HL-60/S4 treated with phorbol 12-myristate 13-acetate at 8.2 ng/mL for 4 days and 3 days (cell line): ENCODE results near the gene GPR31.

Experiments
- in situ Hi-C: fragments of 300-500 bp; cut with MboI; formaldehyde crosslinking; loops from 2 replicates; pipeline ENCODE4 v1.15.0; 2022; ENCODE audit warnings: low sequenced_read_pairs

Gene GPR31

DNA sequence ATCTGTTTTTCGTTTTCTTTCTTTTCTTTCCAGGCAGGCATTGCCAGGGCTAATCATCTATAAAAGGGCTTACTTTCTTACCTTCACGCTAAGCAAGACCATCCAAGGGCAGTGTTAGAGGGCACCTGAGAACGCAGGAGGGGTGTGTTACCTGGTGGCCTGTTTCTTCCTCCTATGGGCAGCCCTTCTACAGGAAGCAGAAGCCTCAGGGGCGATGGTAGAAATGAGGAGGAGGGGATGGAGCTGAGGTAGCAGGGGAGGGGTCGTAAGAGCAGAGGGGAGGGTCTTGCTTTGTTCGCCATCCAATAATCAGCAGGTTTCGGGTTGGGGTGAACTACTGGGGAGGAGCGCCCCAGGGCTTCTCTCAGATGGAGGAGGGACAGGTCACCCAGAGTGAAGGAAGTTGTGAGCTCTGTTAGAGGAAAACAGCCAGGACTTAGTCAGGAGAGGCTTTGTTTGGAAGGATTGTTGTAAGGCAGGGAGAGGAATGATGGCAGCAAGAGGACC is 36.4 kb downstream of the GPR31 start:
- in situ Hi-C loops, result no loop called here

DNA sequence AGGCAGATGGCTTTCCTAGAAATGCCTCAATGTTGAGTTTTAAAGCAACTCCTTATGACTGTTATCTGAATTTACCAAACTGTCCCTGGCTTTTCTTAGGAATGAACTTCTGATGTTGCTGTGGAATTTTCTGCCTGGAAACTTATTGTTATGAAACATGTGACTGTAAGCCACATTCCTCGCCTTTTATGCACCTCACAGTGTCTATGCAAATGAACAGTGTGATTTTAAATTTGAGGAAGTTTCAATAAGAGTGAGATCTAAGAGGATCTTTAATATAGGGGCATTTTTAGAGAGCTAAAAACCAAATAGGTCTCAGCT is 37.2 kb downstream of the GPR31 start:
- in situ Hi-C loops, result no loop called here

DNA sequence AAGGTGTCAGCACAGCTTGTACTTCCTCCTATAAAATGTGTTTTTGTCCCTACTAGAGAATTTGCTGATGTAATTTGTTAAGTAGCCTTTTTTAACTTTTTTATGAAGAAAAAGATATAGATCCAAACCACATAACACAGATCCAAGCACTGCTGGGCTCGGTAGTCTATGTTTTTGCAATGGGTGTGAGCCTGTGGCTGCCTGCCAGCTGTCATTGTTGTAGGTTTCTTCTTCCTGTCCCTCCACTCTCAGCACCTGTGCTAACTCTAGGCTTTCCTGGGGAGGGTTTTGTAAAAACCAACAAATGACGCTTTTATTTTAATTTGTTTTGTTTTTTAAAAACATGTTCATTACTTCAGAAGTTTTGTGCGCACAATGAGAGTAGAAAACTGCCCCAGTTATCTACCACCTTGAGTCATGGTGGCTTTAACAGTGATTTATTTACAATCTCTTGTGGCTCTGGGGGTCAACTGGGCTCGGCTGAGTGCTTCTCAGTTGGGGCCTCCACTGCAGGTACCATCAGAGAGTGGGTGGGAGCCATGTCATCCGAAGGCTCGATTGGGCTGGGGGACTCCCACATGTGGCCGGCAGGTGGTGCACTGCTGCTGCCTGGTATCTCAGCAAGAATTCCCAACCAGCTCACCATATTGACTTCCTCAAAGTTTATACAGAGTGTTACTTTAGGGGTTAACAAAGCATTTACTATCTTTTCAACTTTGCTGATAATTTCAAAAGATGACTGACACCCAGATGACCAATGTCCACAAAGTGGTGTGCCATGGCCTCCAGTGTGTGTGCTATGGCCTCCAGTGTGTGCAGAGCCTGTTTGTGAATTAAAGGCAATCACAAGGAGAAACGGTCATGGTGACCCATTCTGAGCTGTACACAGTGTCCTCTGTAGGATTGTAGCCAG is 37.9 kb downstream of the GPR31 start:
- in situ Hi-C loops, result no loop called here

DNA sequence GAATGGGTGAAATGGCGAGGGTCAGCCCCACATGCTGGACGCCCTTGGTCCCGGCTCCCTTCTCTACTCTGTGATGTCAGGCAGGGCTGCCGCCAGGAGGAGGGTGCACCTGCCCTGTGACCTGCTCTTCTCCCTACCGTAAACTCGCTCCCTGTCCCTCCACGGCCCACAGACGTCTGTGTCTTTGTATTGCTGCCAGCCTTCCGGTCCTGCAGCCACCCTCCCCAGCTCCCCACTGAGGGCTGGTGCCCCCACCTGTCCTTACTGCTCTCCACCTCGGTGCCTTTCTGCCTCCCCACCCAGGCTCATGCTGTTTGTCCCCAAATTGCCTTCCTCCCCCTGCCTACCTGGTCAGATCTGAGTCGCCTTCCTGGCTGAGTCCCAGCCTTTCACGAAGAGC is 38.9 kb downstream of the GPR31 start:
- in situ Hi-C loops, result no loop called here

DNA sequence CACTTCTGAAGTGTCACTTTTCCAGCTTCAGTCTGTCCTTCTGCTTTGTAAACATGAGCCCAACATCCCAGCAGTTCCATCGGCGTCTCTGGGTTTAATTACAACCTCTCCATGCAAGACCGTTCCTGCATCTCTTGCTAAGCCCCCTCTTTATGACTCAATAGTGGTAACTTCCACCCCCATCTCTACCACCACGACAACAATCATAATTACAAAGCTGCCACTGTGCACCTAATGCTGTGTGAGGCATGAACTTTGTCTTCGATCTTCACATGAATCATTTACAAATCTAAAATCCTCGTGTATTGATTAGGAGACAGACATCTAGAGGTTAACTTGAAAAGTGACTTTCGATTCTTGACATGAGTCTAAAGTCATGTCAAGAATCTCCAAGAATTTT is 39.8 kb downstream of the GPR31 start:
- in situ Hi-C loops, result no loop called here

DNA sequence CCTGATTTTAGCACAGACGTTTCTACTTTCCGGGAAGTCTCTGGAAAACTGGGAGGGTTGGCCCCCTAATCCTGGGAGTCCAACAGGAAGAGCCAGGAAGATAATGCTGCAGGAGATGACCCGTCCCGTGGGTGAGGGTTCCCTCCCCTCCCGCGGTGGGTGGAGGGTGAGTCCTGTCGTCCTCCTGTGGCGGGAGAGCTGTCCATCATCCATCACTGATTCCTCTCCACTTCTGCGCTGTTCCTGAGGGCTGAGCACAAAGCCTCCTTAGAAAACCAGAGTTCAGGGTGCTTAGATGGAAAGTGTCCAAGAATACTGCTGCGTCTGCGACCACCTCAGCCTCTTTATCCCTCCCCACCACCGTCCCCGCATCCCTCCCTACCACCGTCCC is 40.9 kb downstream of the GPR31 start:
- in situ Hi-C loops, result no loop called here

DNA sequence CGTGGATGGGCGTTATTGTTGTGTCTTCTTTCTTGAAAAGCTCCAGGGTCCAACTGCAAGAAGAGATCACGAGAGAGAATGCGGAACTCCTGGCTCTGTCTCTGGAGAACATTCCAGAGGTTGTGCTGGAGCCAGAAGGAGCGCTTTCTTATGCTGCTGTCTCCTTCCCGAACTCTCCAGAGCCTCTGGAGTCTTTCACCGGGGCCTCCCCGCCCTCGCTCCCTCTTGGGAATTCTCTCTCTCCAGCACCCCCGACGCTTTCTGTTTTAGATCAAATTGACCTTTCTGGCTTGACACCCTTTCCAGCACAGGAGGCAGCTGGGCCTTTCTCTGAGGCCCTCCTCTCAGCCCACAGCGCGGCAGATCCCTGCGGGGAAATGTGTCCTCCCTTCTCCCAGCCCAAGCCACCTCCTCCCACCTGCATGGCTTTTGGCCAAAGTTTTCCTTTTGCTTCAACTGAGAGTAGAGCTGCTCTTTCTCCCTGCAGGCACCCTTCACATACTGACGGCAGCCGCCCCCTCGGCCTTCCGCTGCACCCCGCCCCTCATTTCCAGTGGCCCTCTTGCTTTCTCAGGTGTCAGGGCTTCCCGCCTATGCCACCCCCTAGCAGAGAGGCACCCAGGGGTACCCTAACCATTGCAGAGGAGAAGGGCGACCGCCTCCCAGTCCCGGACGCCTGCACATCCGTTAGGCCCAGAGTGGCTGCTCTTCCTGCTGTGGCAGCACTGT is 41.5 kb downstream of the GPR31 start:
- in situ Hi-C loops, result no loop called here

DNA sequence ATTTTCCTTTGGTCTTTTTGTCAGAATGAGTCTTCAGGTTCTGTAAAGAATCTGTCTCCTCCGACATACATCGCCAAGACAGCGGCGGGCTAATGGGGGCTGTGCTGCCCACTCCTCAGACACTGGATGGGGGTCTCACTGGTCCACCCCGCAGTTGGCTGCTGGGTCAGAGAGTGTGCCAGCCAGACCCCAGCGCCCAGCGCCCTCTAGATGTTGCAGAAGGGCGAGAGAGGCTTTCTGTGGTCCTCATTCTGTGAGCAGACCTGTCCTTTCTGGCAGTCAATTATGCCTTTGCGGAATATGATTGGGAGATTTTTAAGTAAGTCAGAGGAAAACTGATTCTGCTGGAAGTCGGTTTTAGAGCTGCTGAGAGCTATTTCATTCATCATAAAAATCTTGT is 42.7 kb downstream of the GPR31 start:
- in situ Hi-C loops, result no loop called here

DNA sequence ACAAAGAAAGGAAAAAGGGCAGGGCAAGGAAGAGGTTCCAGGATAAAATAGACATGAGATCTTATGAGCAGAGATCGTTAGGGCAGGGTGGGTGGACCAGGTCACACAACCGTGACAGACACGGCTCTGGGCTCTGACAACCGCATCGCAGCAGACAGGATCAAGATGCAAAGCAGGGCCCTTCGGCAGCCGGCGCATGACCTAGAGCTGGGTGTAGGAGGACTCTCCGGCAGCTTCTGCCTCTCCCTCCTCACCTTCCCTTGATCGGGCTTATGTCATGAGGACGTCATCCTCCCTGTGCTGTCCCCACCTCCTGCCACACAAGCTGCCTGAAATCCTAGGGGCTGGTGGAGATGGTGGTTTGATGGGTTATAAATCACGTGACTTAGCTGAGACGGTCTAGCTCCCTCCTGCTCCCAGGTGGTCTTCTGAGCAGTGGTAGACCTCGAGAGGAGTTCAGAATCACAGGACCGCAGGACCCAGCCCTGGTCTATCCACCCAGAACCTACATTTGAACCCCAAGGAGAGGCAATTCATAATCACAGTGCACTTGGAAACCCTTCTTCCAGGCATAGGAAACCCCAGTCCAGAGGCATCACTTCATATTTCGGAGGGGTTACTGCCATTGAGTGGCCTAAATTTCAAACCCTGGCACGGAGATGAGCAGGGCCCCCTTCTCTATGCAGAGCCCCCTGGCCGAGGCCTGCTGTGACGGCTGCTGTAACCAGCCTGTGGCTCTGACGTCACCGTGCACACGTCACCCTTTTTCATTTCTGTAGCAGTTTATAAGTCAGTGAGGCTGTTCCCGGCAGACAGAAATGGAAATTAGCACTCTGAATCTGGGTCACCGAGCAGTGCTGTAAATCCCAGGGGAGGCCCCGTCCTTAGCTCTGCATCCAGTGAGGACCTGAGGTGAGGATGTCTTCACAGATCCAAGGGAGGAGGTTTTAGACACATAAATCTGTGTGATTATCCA is 43.6 kb downstream of the GPR31 start:
- in situ Hi-C loops, result no loop called here

DNA sequence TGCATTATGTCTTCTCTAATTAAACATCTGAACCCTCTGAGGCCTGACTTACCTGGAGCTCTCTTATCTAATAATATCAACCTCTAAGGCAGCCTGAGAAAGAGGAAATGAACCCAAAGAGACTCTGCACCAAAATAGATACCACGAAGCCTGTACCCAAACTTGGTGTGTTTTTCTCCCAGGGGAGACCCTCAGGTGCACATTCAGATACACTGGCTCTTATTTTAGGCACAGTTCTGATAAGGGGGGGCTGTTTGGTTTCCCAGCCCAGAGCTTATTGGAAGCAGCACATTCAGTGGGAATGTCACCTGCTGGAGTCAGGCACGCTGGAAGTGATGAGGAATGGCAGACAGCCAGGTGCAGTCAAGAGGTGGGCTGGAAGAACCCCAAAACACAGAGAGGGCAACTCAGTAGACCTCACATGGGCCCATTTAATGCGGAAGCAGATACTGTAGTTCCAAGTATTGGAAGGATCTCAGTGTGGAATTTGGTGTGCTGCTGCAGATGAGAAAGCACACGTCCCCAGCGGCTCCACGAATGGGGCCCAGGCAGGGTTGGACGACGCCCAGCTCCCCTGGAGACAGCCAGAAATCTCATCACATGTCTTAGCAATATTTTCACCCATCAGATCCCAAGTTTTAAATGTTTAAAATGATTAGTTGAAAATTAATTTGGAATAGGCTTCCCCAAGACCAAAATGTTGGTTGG is 44.6 kb downstream of the GPR31 start:
- in situ Hi-C loops, result no loop called here

DNA sequence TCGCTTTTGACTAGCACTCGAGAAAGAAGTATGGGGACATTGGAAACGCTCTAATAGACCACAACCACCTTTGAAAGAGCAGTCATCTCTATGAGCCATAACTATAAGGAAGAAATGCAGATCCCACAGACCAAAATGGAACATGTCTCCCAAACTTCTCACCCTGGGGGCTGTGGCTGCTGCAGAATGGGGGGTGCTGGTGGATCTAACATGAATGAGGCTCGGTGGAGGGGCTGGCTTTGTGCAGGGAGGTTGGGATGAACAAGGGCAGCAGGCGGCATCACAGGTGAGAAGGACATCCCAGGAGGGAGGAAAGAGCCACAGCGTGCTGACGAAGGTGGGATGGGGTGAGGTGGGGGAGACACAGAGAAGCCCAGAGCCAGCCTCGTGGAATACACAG is 45.4 kb downstream of the GPR31 start:
- in situ Hi-C loops, result no loop called here

DNA sequence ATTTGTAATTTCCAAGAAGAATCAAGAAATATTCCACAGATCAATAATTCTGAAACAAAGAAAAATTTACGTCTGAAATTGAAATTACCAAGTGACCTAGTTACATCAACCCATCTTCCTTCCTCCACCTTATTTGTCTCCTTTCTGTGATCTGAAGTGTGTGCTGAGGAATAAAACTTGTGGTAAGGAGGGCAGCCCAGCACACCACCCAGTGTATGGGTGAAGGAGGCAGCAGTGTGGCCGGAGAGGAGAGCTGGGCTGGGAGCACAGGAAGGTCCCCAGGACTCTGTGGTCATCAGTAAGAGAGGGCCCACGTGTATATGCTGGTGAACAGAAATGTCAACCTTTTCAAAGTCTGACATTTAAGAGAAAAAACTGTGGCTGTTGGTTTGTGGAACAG is 46.2 kb downstream of the GPR31 start:
- in situ Hi-C loops, result no loop called here

DNA sequence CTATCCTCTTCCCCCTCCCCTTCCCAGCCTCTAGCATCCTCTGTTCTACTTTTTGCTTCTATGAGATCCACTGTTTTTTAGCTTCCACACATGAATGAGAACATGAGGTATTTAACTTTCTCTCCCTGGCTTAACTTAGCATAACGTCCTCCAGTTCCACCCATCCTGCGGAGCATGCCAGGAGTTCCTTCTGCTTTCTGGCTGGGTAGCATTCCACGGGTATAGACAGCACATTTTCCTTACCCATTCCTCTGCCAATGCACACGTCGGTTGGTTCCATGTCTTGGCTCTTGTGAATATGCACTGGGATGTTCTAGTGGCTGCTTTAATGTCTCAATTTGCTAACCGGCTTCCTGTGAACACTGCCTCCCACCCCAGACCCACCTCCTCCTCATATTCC is 48.1 kb downstream of the GPR31 start:
- in situ Hi-C loops, result no loop called here

DNA sequence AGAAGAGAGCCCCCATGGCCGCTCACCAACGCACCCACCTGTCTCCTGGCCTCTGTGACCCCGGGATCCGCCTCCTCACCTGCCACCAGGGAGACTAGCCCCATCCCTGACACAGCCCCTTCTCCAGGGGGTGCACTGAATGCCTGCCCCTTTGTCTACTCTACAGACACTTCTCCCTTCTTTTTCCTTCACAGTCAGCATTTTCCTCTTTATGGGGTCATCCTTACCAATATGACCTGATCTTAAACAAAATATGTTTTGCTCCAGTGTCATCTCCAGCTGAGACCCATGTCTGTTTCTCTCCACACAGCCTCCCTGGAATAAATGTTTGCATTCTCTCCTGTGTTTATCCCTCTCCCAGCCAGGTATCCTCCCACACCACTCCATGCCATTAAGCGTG is 49.5 kb downstream of the GPR31 start:
- in situ Hi-C loops, result no loop called here

DNA sequence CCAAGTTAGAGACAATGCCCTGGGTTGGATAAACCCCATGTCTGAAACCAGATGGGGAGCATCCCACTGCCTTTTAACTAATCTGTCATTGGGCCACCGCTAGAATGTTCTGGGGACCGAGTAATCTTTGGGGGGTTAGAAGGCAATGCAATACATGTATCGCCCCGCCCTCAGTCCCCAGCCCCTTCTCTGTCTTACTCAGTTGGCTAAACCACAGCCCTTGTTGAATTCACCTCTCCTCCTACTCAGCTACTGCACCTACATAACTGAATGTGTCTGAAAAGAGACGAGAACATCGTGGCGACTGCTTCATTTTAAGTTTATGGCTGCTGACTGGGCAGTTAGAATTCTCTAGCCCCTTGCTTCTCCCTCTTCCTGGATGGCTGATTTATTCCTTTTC is 50.0 kb downstream of the GPR31 start:
- in situ Hi-C loops, result no loop called here

DNA sequence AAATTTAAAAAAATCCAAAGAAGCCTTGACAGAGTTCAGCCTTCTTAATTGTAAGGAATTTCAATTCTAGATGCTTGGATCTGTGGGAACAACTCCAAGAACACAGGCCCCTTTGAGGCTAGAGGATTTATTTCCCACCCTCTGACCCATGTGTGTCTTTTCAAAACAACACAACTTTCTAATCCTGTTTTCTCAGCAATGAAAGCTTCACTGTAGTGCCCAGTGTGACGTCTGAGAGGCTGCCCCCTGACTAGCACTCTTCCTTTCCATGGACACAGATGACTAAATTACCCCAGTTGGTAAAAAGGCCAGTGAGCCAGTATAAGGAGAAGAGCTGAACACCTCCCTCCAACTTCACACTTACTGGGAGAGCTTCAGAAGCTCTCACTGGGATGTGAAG is 51.4 kb downstream of the GPR31 start:
- in situ Hi-C loops, result no loop called here
